Stimulated activated CD8-positive, alpha-beta memory T cell treated with anti-CD3 and anti-CD28 coated beads, Interleukin-2, amount 100 ng/mL, for 48 hours (primary cell): Measurements from ENCODE around the gene PARP16.
"Not testable (repeated sequence)": the region's sequence is repeated elsewhere in the genome, so short reads cannot be mapped to it uniquely, and the experiment has no call there.

Experiments used
- DNase-seq, 2 donors: peaks; one replicate each; pipeline ENCODE4 v3.0.0-alpha.2; 2020; ENCODE audit warnings: low read depth in 2 of 2

PARP16 gene

DNA sequence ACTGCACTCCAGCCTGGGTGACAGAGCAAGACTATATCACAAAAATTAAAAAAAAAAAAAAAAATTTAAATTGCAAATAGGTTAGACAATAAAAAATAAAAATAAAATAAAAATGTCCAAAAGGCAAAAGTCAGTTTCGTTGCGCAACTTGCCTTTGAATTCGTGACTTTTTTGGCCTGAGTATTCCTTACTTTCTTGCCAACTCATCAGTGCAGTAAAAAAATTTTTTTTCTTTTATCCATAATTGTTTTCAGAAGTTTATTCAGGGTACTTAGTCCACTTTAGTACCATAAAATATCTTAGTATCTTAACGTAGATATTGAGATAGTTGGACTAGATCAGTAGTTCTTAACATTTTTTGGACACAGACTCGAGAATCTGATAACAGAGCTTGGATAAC, 53.0 kb downstream of the PARP16 start:
- no peak for DNase-seq

DNA sequence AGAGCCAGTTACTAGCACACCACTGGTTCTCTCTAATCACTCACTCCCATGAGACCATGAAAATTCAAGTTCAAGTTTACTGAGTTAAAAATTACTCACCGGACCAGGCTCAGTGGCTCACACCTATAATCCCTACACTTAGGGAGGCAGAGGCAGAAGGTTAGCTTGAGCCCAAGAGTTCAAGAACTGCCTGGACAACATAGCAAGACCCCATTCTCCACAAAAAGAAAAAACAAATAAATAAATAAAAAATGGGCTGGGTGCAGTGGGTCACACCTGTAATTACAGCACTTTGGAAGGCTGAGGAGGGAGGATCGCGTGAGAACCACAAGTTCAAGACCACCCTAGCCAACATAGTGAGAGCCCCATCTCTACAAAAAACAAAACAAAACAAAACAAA, 54.2 kb downstream of the PARP16 start:
- DNase-seq = no peak

DNA sequence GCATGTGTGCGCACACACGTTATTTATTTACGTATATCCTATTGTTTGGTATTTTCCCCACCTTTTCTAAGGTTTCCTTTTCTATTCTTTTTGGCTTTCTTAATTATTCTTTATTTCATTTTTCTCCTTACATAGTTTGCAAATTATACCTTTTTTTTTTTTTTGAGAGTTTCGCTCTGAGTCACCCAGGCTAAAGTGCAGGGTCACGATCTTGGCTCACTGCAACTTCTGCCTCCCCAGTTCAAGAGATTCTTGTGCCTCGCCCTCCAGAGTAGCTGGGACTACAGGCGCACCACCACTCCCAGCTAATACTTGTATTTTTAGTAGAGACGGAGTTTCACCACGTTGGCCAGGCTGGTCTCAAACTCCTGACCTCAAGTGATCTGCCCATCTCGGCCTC, 55.4 kb downstream of the PARP16 start:
- DNase-seq = no peak

DNA sequence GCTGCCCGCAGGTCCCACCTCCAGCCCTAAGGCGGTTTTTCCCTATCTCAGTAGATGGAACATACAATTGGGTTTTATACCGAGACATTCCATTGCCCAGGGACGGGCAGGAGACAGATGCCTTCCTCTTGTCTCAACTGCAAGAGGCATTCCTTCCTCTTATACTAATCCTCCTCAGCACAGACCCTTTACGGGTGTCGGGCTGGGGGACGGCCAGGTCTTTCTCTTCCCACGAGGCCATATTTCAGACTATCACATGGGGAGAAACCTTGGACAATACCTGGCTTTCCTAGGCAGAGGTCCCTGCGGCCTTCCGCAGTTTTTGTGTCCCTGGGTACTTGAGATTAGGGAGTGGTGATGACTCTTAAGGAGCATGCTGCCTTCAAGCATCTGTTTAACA, 59.8 kb downstream of the PARP16 start:
- DNase-seq = not testable (repeated sequence)

DNA sequence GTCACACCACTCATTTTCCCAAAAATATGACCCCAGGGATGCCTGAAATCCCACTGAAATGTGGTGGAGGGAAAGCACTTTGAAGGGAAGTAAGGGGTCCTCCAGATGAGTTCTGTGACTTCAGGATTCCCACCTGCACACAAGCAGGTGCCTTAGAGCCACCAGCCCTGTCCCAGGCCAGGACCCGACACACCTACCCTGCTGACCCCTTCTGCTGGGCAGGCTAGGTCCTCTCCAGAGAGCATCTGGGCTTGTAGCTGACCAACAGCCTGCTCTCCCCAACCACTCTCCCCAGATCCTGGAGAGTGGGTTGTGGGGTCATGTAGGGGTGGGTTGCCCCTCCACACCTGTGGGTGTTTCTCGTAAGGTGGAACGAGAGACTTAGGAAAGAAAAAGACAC, 60.5 kb downstream of the PARP16 start:
- DNase-seq = no peak

DNA sequence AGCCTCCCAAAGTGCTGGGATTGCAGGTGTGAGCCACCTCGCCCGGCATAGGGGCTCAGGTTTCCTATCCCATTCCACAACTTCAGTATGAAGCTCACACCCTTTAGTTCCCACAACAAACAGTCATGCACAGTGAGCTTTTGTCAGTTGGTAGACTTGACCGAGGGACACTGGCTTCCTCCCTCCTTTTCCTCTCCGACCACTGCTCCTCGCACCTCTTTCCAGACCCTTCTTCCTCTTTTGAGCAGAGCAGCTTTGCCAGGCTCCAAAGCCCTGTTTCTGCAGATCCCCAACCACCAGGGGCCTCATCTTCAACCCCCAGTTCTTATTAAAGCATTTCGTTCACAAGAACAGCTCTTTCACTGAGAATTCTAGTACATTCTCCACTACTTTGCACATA, 62.7 kb downstream of the PARP16 start:
- no peak for DNase-seq

DNA sequence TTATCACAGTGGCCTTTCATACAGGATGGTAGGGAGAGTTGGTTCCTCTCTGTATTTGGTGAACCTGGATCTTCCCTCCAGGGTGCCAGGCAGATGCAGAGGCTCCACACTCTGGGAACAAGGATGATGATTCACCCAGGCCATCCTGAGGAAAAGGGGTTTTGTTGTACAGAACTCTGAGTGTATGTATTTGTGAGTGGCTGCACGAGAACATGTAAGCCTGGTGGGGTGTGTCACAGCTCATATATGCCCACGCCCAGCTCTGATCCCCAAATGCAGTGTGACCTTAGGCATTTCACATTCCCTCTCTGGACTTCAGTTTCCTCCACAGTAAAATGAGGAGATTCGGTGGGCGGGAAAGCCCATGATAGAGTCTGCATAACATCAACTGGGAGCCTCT, 63.8 kb downstream of the PARP16 start:
- DNase-seq = no peak

DNA sequence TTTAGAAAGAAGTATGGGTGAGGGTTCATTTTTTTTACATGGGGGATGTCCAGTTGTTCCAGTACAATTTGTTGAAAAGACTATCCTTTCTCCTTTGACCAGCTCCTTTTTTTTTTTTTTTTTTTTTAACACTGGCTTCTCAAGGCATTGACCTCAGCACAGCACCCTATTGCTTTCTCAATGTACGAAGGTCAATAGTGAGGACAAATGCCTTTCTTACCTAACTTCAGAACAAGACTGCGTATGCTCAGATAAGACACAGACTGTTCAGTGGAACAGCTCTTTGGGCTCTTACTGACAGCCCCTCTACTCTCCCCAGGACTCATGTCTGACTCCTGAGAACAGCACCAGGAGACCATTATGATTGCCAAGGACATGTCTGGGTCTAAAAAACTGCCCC, 65.0 kb downstream of the PARP16 start:
- DNase-seq = no peak

DNA sequence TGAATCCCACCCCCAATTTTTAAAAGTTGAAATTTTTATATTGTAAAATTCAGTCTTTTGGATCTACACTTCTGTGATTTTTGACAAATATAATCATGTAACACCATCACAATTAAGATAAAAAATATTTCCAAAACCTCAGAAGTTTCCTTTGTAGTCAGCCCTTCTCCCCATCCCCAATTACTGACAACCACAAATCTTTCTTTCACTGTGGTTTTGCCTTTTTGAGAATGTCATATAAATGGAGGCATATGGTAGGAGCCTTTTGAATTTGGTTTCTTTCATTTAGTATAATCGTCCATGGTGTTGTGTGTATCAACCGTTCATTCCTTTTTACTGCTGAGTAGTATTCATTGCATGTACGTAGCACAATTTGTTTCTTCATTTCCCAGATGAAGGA, 67.5 kb downstream of the PARP16 start:
- DNase-seq = no peak

DNA sequence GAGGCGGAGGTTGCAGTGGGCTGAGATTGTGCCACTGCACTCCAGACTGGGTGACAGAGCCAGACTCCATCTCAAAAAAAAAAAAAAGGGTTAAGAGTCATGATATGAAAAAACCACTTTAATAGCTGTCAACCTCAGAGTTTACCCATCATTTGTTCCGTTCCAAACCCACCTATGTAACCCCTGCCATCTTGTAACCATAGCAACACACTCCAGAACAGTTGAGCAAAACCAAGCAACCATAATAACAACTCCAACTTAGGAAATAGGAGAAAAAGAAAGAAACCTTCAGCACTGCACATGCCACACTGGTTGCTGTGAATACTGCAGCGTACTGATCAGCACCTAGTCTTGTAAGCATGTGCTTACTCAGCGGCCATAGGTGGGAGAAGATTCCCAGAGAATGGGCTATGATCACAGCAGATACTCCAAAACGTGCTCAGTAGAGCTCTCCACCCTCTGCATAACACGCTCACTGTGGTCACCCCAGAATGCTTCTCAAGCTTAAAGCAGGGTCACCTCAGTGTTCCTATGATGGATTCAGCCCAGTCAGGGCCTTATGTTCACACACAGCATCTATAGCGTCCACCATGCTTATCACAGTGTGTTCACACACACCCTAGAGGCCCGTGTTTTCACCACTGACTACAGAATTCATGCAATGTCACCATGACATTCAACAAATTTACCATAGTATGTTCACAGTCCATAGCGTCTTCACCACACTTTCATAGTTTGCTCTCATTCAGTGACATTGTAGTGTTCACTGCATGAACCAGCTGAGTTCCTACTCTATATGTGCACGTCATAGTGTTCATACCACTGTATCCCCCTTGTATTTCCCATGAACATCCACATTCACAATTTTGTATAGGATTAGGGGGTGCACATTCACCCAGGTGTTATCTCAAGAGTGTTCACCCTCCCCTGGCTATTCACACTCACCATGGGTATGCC, 68.9 kb downstream of the PARP16 start:
- no peak for DNase-seq

DNA sequence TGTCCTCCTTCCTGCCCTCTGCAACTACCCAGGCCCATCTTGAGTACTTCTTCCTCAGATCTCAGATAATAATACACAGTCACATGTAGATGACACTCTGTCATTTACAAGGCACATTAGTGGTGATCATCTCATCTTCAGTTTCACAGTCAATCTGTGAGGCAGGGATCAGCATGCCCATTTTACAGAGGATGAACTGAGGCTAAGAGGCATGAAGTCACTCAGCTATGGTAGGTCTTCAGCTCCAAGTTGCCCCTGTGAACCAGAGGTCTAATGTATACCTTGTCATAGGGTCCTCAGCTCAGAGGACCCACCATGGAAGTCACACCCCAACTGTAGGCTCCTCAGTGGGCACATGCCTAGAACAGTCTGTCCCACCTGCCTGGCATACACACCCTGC, 71.2 kb downstream of the PARP16 start:
- DNase-seq = no peak

DNA sequence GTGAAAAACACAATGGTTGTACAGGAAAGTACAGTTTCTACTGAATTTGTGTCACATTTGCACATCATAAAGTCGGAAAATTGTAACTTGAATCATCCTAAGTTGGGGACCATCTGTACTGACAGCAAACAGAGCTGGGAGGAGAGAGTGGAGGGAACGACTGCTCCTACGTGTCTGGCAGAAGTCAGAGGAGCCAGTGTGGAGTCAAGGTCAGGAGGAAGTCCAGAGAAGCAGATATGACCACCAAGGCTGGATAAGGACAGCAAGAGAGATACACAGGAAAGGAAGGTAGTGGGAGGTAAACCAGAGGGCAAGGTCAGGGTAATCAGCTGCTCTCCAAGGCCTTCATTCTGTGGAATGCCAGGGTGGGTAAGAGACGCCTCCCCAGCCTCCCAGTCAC, 72.7 kb downstream of the PARP16 start:
- DNase-seq = no peak

DNA sequence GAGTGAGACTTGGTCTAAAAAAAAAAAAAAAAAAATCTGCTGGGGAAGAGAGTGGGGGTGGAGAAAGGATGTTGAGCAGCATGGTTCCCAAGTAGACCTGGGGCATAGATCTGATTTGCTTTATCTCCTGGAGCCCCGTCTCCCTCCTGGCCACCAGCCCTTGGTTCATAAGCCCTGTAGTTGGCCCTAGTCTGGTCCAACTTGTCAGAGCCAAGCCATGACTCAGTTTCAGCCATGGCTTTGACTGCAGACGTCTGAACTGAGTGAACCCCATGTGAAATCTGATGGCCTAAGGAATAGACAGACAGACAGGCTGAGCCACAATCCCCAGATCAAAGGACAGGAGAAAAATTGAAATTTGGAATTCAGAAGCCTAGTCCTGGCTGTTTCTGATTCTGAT, 73.4 kb downstream of the PARP16 start:
- no peak for DNase-seq

DNA sequence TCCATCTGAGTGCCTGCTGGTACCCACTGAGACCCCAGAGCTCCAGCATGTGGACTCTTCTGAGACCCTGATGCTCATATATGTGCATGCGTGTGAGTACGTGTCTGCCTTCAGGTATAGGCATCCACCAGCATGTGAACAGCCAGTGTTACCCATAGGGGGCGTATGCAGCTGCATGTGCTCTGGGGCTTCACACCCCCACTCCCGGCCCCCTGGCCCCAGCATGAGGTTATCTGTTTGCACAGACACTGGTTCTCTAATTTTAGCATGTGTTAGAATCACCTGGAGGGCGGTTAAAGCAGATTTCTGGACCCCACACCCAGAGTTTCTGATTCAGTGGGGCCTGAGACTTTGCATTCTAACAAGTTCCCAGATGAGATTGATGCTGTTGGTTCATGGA, 74.6 kb downstream of the PARP16 start:
- peak; percentile 20 to 24 for DNase-seq

DNA sequence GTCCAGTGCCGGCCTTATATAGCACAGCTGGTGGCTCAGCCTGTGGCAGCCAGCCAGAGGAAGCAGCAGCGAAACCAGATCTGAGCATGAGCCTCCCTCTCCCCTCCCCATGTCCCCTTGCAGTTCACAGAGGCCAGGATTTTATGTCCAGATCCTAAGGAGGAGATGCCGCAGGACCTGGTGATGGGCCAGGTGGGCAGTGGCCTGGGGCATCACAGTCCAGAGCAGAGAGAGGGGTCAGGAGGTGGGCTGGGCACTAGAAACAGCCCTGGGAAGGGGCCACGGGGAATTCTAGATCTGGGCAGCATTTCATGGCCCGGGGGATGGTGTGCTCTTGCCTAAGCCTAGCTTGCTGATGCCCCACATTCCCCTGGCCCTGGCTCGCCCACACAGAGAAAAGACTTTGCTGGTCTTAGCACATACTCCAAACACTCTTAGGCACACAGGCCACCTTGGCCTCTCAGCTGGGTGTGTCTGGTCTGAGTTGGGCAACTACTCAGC, 75.2 kb downstream of the PARP16 start:
- no peak for DNase-seq

DNA sequence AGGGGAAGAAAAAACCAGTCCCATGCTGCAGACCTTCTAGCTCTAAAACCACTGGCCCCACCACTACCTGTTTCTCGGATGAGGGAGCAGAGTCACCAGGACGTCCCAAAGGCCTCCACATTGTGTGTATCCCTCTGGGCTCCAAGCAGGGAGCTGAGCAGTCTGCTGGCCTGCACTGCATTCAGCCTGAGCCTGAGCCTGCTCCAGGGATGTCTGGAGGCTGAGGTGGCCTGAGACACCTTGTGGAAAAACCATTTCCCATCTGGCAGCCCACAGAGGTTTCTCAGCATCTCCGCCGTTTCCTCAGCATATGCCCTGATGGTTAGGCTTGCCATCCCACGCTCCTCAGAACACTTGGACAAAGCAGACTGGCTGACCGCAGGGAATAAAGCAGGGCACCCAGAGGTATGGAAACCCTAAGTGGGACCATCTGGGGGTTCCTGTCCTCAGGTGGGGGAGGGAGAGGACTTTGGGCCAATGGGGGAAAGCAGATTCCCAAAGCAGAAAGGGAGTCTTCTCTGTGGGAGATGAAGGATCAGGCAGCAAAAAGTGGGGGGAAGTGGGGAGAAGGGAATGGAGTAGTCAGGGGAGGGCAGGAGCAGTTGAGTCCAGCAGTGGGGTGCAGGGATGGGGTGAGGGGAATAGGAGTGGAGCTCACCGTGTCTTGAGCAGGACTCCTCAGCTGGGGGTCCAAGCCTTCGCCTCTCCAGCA, 75.8 kb downstream of the PARP16 start, which contains the start of gene CILP:
CILP (minus strand) TSS at position 704 of the 712 bp plus-strand sequence. CDS start 1,718 bp downstream, outside the sequence.
- DNase-seq = no peak

DNA sequence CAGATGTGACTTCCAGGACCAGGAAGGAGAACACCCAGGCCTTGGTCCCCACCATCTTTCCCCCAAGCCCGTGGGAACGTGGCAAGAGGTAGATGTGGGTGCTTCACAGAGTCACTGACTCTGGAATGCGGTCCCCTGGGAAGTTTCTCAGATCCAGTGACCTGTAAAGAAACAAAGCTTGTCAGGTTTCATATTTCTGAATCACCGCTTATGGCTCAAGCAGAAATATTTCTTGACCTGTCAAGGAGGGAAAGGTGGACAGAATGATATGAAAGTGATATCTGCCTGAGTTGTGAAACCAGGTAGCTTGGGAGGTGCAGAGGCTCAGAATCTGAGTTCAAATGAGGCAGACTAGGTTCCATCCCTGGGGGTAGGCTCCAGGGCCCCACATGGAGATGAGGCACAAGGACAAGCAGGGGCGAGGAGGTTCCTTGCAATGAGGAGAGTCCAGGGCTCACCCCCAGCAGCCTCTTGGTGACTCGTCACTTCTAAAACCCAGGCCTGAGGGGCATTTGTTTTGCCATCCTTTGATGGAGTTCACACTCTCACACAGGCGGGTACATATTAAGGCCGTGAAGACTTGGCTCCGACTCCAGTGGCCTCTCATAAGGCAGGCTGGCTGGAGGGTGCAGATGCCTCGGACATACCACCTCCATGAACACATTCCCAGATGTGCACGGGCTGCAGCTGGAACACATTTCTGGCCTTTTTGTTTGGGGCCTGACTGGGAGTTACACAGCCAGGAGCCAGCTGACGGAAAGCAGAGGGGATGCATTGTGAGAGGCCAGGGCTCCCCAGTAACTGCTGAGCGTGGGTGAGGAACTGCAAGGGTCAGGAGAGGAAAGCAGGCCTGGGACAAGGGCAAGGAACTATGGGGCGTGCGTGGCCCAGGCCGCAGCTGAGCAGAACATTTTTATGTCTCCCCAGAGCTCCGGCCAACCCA, 76.7 kb downstream of the PARP16 start:
- DNase-seq = no peak

DNA sequence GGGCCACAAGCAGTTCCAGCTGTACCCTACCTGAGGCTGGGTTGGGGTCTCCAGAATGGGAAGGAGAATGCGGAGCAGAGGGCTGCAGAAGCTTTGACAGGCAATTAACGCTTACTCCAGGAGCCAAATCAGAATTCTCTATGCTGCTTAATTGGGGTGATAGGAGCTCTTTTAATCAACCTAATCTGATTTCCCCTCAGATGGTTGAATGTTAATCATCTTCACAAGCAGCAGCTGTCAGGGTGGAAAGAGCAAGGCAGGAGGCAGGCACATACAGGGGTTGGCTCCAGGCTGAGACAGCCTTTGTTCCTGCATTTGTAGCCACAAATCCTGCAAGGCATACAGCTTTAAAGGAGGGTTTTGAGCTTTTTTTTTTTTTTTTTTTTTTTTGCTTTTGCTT, 78.0 kb downstream of the PARP16 start:
- DNase-seq = no peak
